ENCODE data around the gene CNTNAP2. TPM values are rescaled to one million over a fixed set of nuclear protein-coding genes. Genes with fewer than 3 reads are reported as not detected.
A peak's percentile ranks its signal among the peaks of the same experiment; 100 is the strongest.

The CNTNAP2 gene
- total and polyA plus RNA-seq, 9 of the 15 experiments (the other 6 are each of a cell fraction or from before 2014, with no cell fraction given): 0.04 to 0.62 (median 0.09) TPM; not detected in 4

GRCh38 chr7:147496209-147496608 is 1379.6 kb downstream of the CNTNAP2 start:
- Histone ChIP-seq H3K9ac (ENCODE audit: insufficient read depth in 1 of 2, low read depth in 2 of 2, low read length in 2 of 2) (no peak overlapping the region), H3K36me3 (ENCODE audit: control insufficient read depth, insufficient read depth, low read length) (no peaks in the 10 kb centered on the region), H3K4me3 (no peak overlapping the region), H3K27me3 (ENCODE audit: control insufficient read depth in 2 of 2, insufficient read depth in 2 of 2, low read length in 2 of 2) (no peaks in the 10 kb centered on the region), H3K4me1 (replicated peaks in 1 of 2; ENCODE audit: control insufficient read depth in 2 of 2, insufficient read depth in 2 of 2, low read length in 2 of 2) (no peaks in the 10 kb centered on the region), H3K4me2 (ENCODE audit: insufficient read depth, low read length) (no peak overlapping the region), H2AFZ (ENCODE audit: low read depth, low read length) (no peak overlapping the region), H3K9me3 (replicated peaks; ENCODE audit: control insufficient read depth, insufficient read depth, low read depth, low read length) (0 out of 2 replicates have a peak, but pooled peaks cover 5% of the 10 kb centered on the region), H4K20me1 (replicated peaks; ENCODE audit: control insufficient read depth, insufficient read depth, low read length) (no peaks in the 10 kb centered on the region), H3K9me1 (ENCODE audit: control insufficient read depth, insufficient read depth, low read length) (no peaks in the 10 kb centered on the region), H3K79me2 (ENCODE audit: control insufficient read depth, insufficient read depth, low read length) (no peaks in the 10 kb centered on the region), H3K27ac (ENCODE audit: extremely low read depth, low read depth, low read length) (no peak overlapping the region)
- in situ Hi-C loops (cut with MboI) (no loop called here), intact Hi-C loops (cut with micrococcal nuclease) (no loop called here)
- BruUV-seq (replicated peaks): no TSS peak
- 0% methylated on average over 1 of the region's 1 CpG for WGBS (ENCODE audit: insufficient coverage, low coverage, missing lambda C conversion rate)
- no peak for DNase-seq (ENCODE audit: extremely low read depth in 1 of 4, low spot score in 3 of 4)
- TF ChIP-seq TFAM (CRISPR knock-in tag; conservative IDR thresholded peaks at IDR 0.05) (no peak), MAFF (IDR thresholded peaks at IDR 0.05; ENCODE audit: low read length) (peak; percentile 88), C11orf30 (IDR thresholded peaks at IDR 0.05; ENCODE audit: low read depth) (peak; percentile 64; the same call in 1 of the 2 replicates), MAFG (tag; conservative IDR thresholded peaks at IDR 0.05) (peak; percentile 75), ZNF316 (IDR thresholded peaks at IDR 0.05) (peak; percentile 81), MAFK (IDR thresholded peaks at IDR 0.05; ENCODE audit: low read length) (peak; percentile 91), TCF7 (IDR thresholded peaks at IDR 0.05; ENCODE audit: borderline replicate concordance) (no peak)
- ChIA-PET POLR2A (no interaction called here), CTCF (ENCODE audit: low intra/inter-chr PET ratio) (no interaction called here)
- ATAC-seq: no peak
- FAIRE-seq: no peak

- Histone ChIP-seq H3K4me3 (no peak overlapping the region), H4K20me1 (replicated peaks; ENCODE audit: control insufficient read depth, insufficient read depth, low read length) (no peaks in the 10 kb centered on the region), H3K9me1 (ENCODE audit: control insufficient read depth, insufficient read depth, low read length) (no peaks in the 10 kb centered on the region), H3K9me3 (replicated peaks; ENCODE audit: control insufficient read depth, insufficient read depth, low read depth, low read length) (0 out of 2 replicates have a peak, but pooled peaks cover 5% of the 10 kb centered on the region), H3K27me3 (ENCODE audit: control insufficient read depth in 2 of 2, insufficient read depth in 2 of 2, low read length in 2 of 2) (no peaks in the 10 kb centered on the region), H3K36me3 (ENCODE audit: control insufficient read depth, insufficient read depth, low read length) (no peaks in the 10 kb centered on the region), H3K4me1 (replicated peaks in 1 of 2; ENCODE audit: control insufficient read depth in 2 of 2, insufficient read depth in 2 of 2, low read length in 2 of 2) (no peaks in the 10 kb centered on the region), H3K27ac (ENCODE audit: extremely low read depth, low read depth, low read length) (no peak overlapping the region), H3K9ac (ENCODE audit: insufficient read depth in 1 of 2, low read depth in 2 of 2, low read length in 2 of 2) (no peak overlapping the region), H3K79me2 (ENCODE audit: control insufficient read depth, insufficient read depth, low read length) (no peaks in the 10 kb centered on the region), H3K4me2 (ENCODE audit: insufficient read depth, low read length) (no peak overlapping the region), H2AFZ (ENCODE audit: low read depth, low read length) (no peak overlapping the region)
- intact Hi-C loops (cut with micrococcal nuclease) (no loop called here), in situ Hi-C loops (cut with MboI) (no loop called here)
- FAIRE-seq (no peak), DNase-seq (ENCODE audit: extremely low read depth in 1 of 4, low spot score in 3 of 4) (no peak), ATAC-seq (no peak)
- ChIA-PET POLR2A (interaction anchor here (0.9 kb wide), 1 partner anchor 12 kb away, joined by 3 read pairs; no protein-coding TSS in a partner anchor), CTCF (ENCODE audit: low intra/inter-chr PET ratio) (no interaction called here)
- TF ChIP-seq U2AF1 (optimal IDR thresholded peaks at IDR 0.05; ENCODE audit: low read depth, low read length) (no peak), TFE3 (CRISPR knock-in tag; IDR thresholded peaks at IDR 0.05) (peak; percentile 71)
- BruUV-seq (replicated peaks): no TSS peak
- 0% methylated on average over 1 of the region's 1 CpG for WGBS (ENCODE audit: insufficient coverage, low coverage, missing lambda C conversion rate)
Observed at GRCh38 chr7:147497246-147497645, 1380.6 kb downstream of the CNTNAP2 start.
